CD4-positive, alpha-beta T cell treated with Interleukin-4 for 4 hours (primary cell): ENCODE results near the gene MMP24OS.

ENCODE experiments used
- DNase-seq: peaks from one replicate; pipeline ENCODE4 v3.0.0-alpha.2; 2020

Gene MMP24OS

GRCh38 chr20:35305682-35306556 is 28.0 kb upstream of the MMP24OS start:
- peak; percentile 27 for DNase-seq

GRCh38 chr20:35304956-35305355 is 27.0 kb upstream of the MMP24OS start:
- no peak for DNase-seq

GRCh38 chr20:35303735-35304491 is 26.0 kb upstream of the MMP24OS start:
- DNase-seq = peak; percentile 85

- DNase-seq = no peak
Measured at GRCh38 chr20:35303382-35303734, 25.4 kb upstream of the MMP24OS start.

GRCh38 chr20:35302421-35303335 is 24.8 kb upstream of the MMP24OS start:
- DNase-seq = no peak

GRCh38 chr20:35301426-35301825 is 23.5 kb upstream of the MMP24OS start:
- DNase-seq = no peak

- DNase-seq = no peak
Measured at GRCh38 chr20:35300469-35301262, 22.7 kb upstream of the MMP24OS start.

DNA sequence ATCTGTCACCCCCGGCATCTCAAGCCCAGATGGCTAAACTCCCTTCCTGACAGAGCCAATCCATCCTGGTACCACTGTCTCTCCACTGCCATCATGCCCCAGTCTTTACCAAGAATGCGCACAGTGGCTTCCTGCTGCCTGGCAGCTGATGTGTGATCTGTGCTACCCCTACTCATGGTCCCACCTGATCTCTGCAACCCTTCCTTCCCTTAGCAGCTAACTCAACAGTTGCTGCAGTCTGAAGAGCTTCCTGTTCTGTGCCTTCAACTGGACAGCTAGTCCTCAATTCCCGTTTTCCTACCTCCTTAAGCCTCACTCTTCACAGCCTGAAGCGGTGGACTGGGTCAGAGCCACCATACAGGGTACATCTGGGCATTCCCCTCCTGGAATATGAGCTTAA is 21.9 kb upstream of the MMP24OS start:
- DNase-seq = no peak

- DNase-seq = no peak
Measured at GRCh38 chr20:35298264-35298663, 20.3 kb upstream of the MMP24OS start.

DNA sequence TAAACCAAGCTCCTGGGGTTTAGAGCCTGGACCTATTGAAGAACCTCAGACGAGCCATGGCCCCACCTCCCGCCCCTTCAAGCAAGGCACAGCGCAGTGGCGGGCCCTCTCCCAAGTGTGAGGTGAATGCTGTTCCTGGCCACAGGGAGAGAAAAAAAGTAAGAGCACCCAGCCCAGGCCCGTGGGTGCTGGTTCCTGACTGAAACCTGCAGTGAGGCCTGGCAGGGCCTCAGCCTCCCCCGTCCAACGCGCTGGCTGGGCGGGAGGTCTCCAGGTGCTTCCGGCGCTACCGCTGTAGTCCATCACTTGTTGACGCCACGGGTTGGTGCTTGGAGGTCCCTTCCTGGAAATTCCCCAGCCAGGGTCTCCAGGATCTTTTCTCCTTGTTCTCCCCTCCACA is 19.8 kb upstream of the MMP24OS start:
- no peak for DNase-seq

DNA sequence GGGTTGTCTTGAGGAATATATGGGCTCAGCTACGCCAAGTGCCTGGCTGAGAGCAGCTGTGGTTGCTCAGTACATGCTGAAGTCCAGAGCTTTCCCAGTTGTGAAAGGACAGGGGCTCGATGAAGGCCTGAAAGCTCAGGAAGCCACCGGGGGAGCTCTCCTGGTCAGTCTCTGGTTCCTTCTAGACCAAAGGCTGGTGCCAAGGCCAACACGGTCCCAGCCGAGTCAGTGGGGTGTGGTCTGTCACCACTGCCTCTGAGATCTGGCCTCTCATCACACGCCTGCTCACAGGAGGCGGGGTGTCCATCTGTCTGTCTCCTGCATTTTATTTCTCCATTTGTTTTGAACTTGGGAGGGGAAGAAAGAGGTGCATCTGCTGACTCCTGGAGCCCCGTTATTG is 19.2 kb upstream of the MMP24OS start:
- no peak for DNase-seq

DNA sequence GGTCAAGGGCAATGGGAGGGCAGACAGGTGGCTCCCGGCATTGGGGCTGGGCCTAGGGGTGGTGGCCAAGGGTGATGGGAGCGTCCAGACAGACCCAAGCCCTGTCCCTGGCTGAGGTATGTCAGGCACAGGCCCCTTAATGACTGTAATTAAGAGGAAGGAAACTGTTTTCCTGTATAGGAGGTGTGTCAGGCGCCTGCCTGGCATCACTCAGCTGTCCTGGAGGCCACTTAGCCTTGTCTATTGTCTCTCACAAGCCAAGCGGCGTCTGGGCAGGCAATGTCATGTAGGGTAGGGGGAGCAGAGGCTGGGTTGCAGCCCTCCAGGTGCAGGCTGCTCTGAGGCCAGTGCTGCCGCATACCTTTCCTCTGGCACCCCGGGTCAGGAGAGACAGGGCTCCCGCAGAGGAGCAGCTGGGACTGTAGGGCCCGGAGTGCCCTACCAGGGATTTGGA is 18.2 kb upstream of the MMP24OS start:
- DNase-seq = no peak

GRCh38 chr20:35295674-35296073 is 17.8 kb upstream of the MMP24OS start:
- no peak for DNase-seq

DNA sequence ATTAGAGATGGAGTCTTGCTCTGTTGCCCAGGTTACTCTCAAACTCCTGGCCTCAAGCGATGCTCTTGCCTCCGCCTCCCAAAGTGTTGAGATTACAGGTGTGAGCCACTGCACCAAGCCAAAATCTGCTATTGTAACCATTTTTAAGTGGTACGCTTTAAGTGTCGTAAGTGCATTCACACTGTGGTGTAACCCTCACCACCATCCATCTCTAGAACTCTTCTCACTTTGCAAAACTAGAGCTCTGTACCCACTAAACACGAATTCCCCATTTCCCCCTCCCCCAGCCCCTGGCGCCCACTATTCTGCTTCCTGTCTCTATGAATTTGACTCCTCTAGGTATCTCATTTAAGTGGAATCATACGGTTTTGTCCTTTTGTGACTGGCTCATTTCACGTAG is 17.1 kb upstream of the MMP24OS start:
- DNase-seq = no peak

- DNase-seq = no peak
Measured at GRCh38 chr20:35294293-35294685, 16.4 kb upstream of the MMP24OS start.

- DNase-seq = no peak
Measured at GRCh38 chr20:35293303-35294292, 15.7 kb upstream of the MMP24OS start.

DNA sequence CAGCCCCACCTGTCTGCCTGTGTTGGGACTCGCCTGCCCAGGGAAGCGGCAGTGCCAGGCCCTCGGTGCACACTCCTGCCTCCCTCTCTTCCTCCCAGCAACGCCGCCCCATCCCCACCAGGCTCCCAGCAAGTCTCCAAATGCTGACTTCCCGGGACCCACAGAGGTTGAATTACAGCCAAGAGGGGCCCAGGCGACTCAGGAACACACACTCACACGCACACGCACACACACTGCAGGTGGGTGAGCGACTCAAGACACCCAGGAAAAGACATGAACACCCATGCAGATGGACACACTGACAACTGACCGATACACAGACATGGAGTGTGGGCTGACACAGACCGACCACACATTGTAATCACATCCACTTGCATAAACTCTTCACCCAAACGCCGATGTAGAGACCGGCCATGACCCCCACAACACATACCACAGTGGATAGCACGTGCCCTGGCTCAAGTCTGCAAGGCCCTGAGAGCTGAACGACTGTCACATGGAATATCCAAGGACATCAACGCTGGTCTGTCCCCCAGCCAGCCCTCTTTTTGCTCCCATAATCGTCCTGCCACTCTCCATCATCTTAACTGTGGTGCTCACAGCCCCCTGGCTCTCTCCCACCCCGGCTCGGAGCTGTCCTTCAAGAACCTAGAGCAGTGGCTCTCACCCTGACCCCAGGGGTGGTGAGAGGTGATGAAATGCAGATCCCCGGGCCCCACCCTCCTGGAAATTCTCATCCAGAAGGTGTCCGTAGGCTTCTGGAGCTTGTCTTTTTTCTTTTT is 14.8 kb upstream of the MMP24OS start:
- DNase-seq = no peak

GRCh38 chr20:35291654-35292503 is 14.0 kb upstream of the MMP24OS start, which contains the start of gene FAM83C:
Gene FAM83C (minus strand): TSS chr20:35292425. CDS start chr20:35292304, 121 bp downstream.
- no peak for DNase-seq

GRCh38 chr20:35290887-35291417 is 13.0 kb upstream of the MMP24OS start:
- DNase-seq = no peak
